Endothelial cell of umbilical vein (primary cell): ENCODE measurements around the gene OGFRL1. TPM values are rescaled to one million over a fixed set of nuclear protein-coding genes. Genes with fewer than 3 reads are reported as not detected.

ENCODE experiments used
- BruUV-seq: library from RNA; stranded (reverse); fragments of 400-500 nt; replicated peaks from 2 replicates; lab custom pipeline; 2021; lab: Mats Ljungman, UMichigan
- CTCF ChIA-PET: fragments of 300-600, 350-600 bp; sonication (Branson Sonifier 250); formaldehyde crosslinking; loops from one replicate; lab custom pipeline; 2021; ENCODE audit warnings: antibody characterized with exemption, inconsistent platforms; lab: Charles Lee
- POLR2A ChIA-PET: fragments of 300-600, 350-600 bp; sonication (Branson Sonifier 250); formaldehyde crosslinking; loops from one replicate; lab custom pipeline; 2021; ENCODE audit warnings: antibody characterized with exemption, inconsistent platforms; lab: Charles Lee
- DNase-seq: peaks from one replicate; pipeline ENCODE4 v3.0.0-alpha.2; 2011; ENCODE audit warnings: low read depth, low spot score
- FAIRE-seq: peaks from 2 replicates; lab custom pipeline; 2011; peaks lifted over from hg19 to GRCh38; lab: Jason Lieb, UNC
- H2AFZ ChIP-seq: 2 replicates; pipeline ENCODE4 v1.6.0; 2012; ENCODE audit warnings: low read depth, low read length, control low read depth, inconsistent platforms
- H3K27ac ChIP-seq: 2 replicates; pipeline ENCODE4 v1.5.1; 2011; ENCODE audit warnings: low read depth, mild to moderate bottlenecking, control low read depth, low read length, moderate library complexity; ENCODE audit not compliant: insufficient read depth
- H3K27me3 ChIP-seq, 2 experiments: 2 replicates each; pipeline versions ENCODE4 v1.6.0 to v1.6.1; 2011; ENCODE audit warnings: low read length in 2 of 2, mixed read lengths in 1 of 2; ENCODE audit not compliant: control insufficient read depth in 2 of 2, insufficient read depth in 2 of 2
- H3K36me3 ChIP-seq, 2 experiments: 2 replicates in 1 of 2; 3 replicates in 1 of 2; pipeline ENCODE4 v1.5.1; 2011; ENCODE audit warnings: low read length in 2 of 2, mild to moderate bottlenecking in 1 of 2, moderate library complexity in 1 of 2; ENCODE audit not compliant: control insufficient read depth in 2 of 2, insufficient read depth in 2 of 2; ENCODE audit errors: extremely low read depth in 1 of 2
- H3K4me1 ChIP-seq: 3 replicates; pipeline ENCODE4 v1.5.1; 2011; ENCODE audit warnings: mild to moderate bottlenecking, low read length; ENCODE audit not compliant: control insufficient read depth, insufficient read depth; ENCODE audit errors: extremely low read depth
- H3K4me2 ChIP-seq: 2 replicates; pipeline ENCODE4 v1.6.1; 2011; ENCODE audit warnings: low read length, control low read depth, mixed read lengths; ENCODE audit not compliant: insufficient read depth
- H3K4me3 ChIP-seq, 3 experiments: fragments of 200-600 bp in 1 of 3; sonication (generic), shearing (Covaris generic) in 1 of 3; replicated peaks in 1 of 3; 2 replicates each; pipeline ENCODE4 v1.5.1; 2011 to 2016; ENCODE audit warnings: control low read depth in 3 of 3, low read length in 3 of 3, mild to moderate bottlenecking in 2 of 3, inconsistent platforms in 1 of 3, low read depth in 1 of 3, moderate library complexity in 1 of 3; ENCODE audit not compliant: insufficient read depth in 1 of 3
- H3K79me2 ChIP-seq: 2 replicates; pipeline ENCODE4 v1.6.0; 2012; ENCODE audit warnings: low read length, inconsistent platforms; ENCODE audit not compliant: control insufficient read depth, insufficient read depth
- H3K9ac ChIP-seq: replicated peaks from 2 replicates; pipeline ENCODE3; 2011; ENCODE audit warnings: low read length, control low read depth; ENCODE audit not compliant: insufficient read depth; ENCODE audit errors: extremely low read depth
- H3K9me1 ChIP-seq: replicated peaks from 3 replicates; pipeline ENCODE4 v1.6.0; 2011; ENCODE audit warnings: mild to moderate bottlenecking, low read length; ENCODE audit not compliant: control insufficient read depth, insufficient read depth; ENCODE audit errors: extremely low read depth
- H3K9me3 ChIP-seq: replicated peaks from 2 replicates; pipeline ENCODE4 v1.5.1; 2012; ENCODE audit warnings: low read length, inconsistent platforms; ENCODE audit not compliant: control insufficient read depth, insufficient read depth
- H4K20me1 ChIP-seq: replicated peaks from 2 replicates; pipeline ENCODE3; 2011; ENCODE audit warnings: mild to moderate bottlenecking, low read length; ENCODE audit not compliant: control insufficient read depth, insufficient read depth; ENCODE audit errors: extremely low read depth
- EZH2 ChIP-seq: IDR thresholded peaks from 2 replicates; pipeline ENCODE4 v1.6.1; 2012; ENCODE audit warnings: borderline replicate concordance, low read depth, mild to moderate bottlenecking, moderate library complexity, low read length, inconsistent platforms; ENCODE audit not compliant: severe bottlenecking
- FOS ChIP-seq: IDR thresholded peaks from 2 replicates; pipeline ENCODE4 v1.6.1; 2011; ENCODE audit warnings: mild to moderate bottlenecking, low read length, moderate library complexity, borderline replicate concordance; ENCODE audit not compliant: insufficient read depth
- GATA2 ChIP-seq: IDR thresholded peaks from 2 replicates; pipeline ENCODE4 v1.7.0; 2011; ENCODE audit warnings: low read depth, mild to moderate bottlenecking, moderate library complexity, mixed read lengths, low read length; ENCODE audit not compliant: insufficient read length, insufficient read depth
- JUN ChIP-seq: IDR thresholded peaks from 2 replicates; pipeline ENCODE4 v1.6.1; 2011; ENCODE audit warnings: borderline replicate concordance, low read depth; ENCODE audit not compliant: insufficient read length, insufficient read depth
- MYC ChIP-seq: IDR thresholded peaks from one replicate; pipeline ENCODE4 v1.6.1; 2011; ENCODE audit warnings: mild to moderate bottlenecking, low read depth, low read length
- POLR2A ChIP-seq: IDR thresholded peaks from 2 replicates; pipeline ENCODE4 v1.6.1; 2012; ENCODE audit warnings: low read depth, mild to moderate bottlenecking, control low read depth, low read length
- POLR2AphosphoS5 ChIP-seq: IDR thresholded peaks from 2 replicates; pipeline ENCODE4 v1.6.1; 2012; ENCODE audit warnings: low read depth, mild to moderate bottlenecking, control low read depth, low read length, moderate library complexity; ENCODE audit not compliant: insufficient read depth
- dilution Hi-C: fragments of 300-500 bp; cut with MboI; formaldehyde crosslinking; loops from one replicate; pipeline ENCODE4 v1.15.0; 2019; ENCODE audit warnings: low sequenced_read_pairs; ENCODE audit not compliant: extremely low pct_ligation_motif_present
- intact Hi-C: fragments of 100-400 bp; cut with micrococcal nuclease; formaldehyde crosslinking; loops from one replicate; pipeline ENCODE4 v1.10.0; 2022
- polyA plus RNA-seq, 4 experiments: library from polyadenylated mRNA; depleted of rRNA in 3 of 4; stranded (reverse) in 3 of 4; unstranded in 1 of 4; fragments of >200 nt; gene quantifications; 2 replicates each; pipeline versions ENCODE4 v1.2.1 to v1.2.3, GENCODE V29; 2011 to 2012; ENCODE audit warnings: missing spikeins in 1 of 4
- total RNA-seq: library from RNA; stranded (reverse); gene quantifications from 2 replicates; pipeline ENCODE4 v1.2.3, GENCODE V29; 2021
- TF ChIP-seq, protein P1 (sequence below), 2 donors: IDR thresholded peaks; 1 replicate in 1 of 2; 2 replicates in 1 of 2; pipeline ENCODE4 v1.5.1; 2011; ENCODE audit warnings: low read length in 2 of 2, mild to moderate bottlenecking in 2 of 2, moderate library complexity in 2 of 2, control low read depth in 1 of 2, inconsistent platforms in 1 of 2, low read depth in 1 of 2; ENCODE audit not compliant: insufficient read depth in 1 of 2; ENCODE audit errors: extremely low read depth in 1 of 2
- TF ChIP-seq, protein P2 (sequence below): IDR thresholded peaks from 2 replicates; pipeline ENCODE4 v1.6.1; 2011; ENCODE audit not compliant: insufficient read depth, insufficient read length

The OGFRL1 gene
- total and polyA plus RNA-seq, 2 donors (not counting 3 experiments of a cell fraction or from before 2014, with no cell fraction given), result 3.4 to 19.4 TPM

DNA sequence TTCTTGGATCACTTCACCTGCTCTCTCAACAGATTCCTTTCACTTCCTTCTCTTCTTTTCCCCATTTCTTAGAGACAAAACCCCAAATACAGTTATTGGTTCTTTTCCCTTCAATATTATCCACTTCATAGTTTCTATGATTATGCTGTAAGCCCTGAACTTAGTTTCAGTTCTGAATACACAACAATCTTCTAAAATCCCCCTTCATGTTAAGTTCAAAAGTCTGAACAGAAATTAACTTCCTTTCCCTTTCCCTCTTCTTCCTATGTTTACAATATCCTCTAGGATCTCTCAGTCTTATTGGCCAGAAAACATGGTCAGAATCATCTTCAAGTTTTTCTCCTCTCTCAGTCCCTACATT, 57.7 kb downstream of the OGFRL1 start:
- H3K4me2 ChIP-seq, result no peak overlapping the region
- H4K20me1 ChIP-seq, result no peaks in the 10 kb centered on the region
- H3K27ac ChIP-seq, result no peak overlapping the region
- TF ChIP-seq, protein P1, sequence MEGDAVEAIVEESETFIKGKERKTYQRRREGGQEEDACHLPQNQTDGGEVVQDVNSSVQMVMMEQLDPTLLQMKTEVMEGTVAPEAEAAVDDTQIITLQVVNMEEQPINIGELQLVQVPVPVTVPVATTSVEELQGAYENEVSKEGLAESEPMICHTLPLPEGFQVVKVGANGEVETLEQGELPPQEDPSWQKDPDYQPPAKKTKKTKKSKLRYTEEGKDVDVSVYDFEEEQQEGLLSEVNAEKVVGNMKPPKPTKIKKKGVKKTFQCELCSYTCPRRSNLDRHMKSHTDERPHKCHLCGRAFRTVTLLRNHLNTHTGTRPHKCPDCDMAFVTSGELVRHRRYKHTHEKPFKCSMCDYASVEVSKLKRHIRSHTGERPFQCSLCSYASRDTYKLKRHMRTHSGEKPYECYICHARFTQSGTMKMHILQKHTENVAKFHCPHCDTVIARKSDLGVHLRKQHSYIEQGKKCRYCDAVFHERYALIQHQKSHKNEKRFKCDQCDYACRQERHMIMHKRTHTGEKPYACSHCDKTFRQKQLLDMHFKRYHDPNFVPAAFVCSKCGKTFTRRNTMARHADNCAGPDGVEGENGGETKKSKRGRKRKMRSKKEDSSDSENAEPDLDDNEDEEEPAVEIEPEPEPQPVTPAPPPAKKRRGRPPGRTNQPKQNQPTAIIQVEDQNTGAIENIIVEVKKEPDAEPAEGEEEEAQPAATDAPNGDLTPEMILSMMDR (IDR thresholded peaks at IDR 0.05; ENCODE audit: extremely low read depth in 1 of 2, insufficient read depth in 1 of 2, low read depth in 1 of 2, low read length in 2 of 2), result no peak
- H3K36me3 ChIP-seq, result no peaks in the 10 kb centered on the region
- no peaks in the 10 kb centered on the region for H3K9me3 ChIP-seq
- no peak overlapping the region for H2AFZ ChIP-seq
- ChIA-PET POLR2A (no interaction called here), CTCF (interaction anchor here (2.2 kb wide), 1 partner anchor 156 kb away, joined by 17 read pairs; no protein-coding TSS in a partner anchor)
- no peak overlapping the region for H3K4me3 ChIP-seq
- intact Hi-C loops (loop anchor here (5.0 to 10.0 kb wide), 2 partner anchors 334 to 392 kb away; partner anchors contain the start of gene B3GAT2), dilution Hi-C loops (no loop called here)
- H3K4me1 ChIP-seq, result no peaks in the 10 kb centered on the region
- no TSS peak for BruUV-seq
- H3K9ac ChIP-seq, result no peak overlapping the region
- H3K27me3 ChIP-seq, result no peaks in the 10 kb centered on the region
- no peaks in the 10 kb centered on the region for H3K79me2 ChIP-seq
- H3K9me1 ChIP-seq, result no peaks in the 10 kb centered on the region
- no peak for DNase-seq
- no peak for FAIRE-seq

DNA sequence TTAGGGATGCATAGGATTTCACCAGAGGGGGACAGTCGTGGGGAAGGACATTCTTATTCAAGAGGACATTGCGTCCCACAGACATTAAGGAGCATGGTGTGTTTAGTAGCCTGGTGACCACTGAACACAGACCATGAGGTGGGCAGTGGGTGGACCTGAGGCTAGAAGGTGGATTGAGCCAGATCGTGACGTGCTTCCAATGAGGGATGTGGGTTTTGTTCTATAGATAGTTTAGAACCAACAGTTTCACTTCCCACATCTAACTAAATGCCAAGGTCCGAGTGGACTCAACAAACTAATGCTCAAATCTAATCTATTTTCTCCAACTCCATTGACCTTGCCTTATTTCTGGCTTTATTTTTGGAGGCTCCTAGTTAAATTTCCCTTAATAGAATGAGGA, 58.5 kb downstream of the OGFRL1 start:
- CTCF ChIA-PET, result interaction anchor here (0.7 kb wide), 1 partner anchor 156 kb away, joined by 3 read pairs; no protein-coding TSS in a partner anchor
- H3K4me1 ChIP-seq, result no peaks in the 10 kb centered on the region
- intact Hi-C loops (loop anchor here (5.0 to 10.0 kb wide), 2 partner anchors 335 to 392 kb away; partner anchors contain the start of gene B3GAT2), dilution Hi-C loops (no loop called here)
- FAIRE-seq (no peak), DNase-seq (no peak)
- no peaks in the 10 kb centered on the region for H3K9me3 ChIP-seq
- POLR2A ChIA-PET, result no interaction called here
- H3K4me3 ChIP-seq, result no peak overlapping the region
- no peak overlapping the region for H3K4me2 ChIP-seq
- no TSS peak for BruUV-seq
- no peaks in the 10 kb centered on the region for H3K27me3 ChIP-seq
- TF ChIP-seq GATA2, result no peak
- TF ChIP-seq POLR2A, result no peak
- no peak for TF ChIP-seq EZH2
- TF ChIP-seq, protein P2, sequence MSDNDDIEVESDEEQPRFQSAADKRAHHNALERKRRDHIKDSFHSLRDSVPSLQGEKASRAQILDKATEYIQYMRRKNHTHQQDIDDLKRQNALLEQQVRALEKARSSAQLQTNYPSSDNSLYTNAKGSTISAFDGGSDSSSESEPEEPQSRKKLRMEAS, result no peak
- no peak for TF ChIP-seq FOS
- no peak for TF ChIP-seq MYC
- TF ChIP-seq JUN, result no peak
- TF ChIP-seq, protein P1 (IDR thresholded peaks at IDR 0.05; ENCODE audit: extremely low read depth in 1 of 2, insufficient read depth in 1 of 2, low read depth in 1 of 2, low read length in 2 of 2), result no peak
- no peak for TF ChIP-seq POLR2AphosphoS5
- H3K9me1 ChIP-seq, result no peaks in the 10 kb centered on the region
- H2AFZ ChIP-seq, result no peak overlapping the region
- no peaks in the 10 kb centered on the region for H4K20me1 ChIP-seq
- H3K79me2 ChIP-seq, result no peaks in the 10 kb centered on the region
- H3K27ac ChIP-seq, result no peak overlapping the region
- no peaks in the 10 kb centered on the region for H3K36me3 ChIP-seq
- H3K9ac ChIP-seq, result no peak overlapping the region
